ENCODE data around the gene EPHX1. TPM values are rescaled to one million over a fixed set of nuclear protein-coding genes. Genes with fewer than 3 reads are reported as not detected.

Gene EPHX1
- total and polyA plus RNA-seq, 2 donors (not counting 1 experiment from before 2014, with no cell fraction given) = 39.1 to 44.3 TPM

- no peaks in the 10 kb centered on the region for H3K9me3 ChIP-seq (ENCODE audit: control insufficient read depth, insufficient read depth, low read depth, low read length)
- no peak overlapping the region for H3K4me2 ChIP-seq (ENCODE audit: extremely low read depth, insufficient read depth, low read length)
- no peak overlapping the region for H3K4me3 ChIP-seq (replicated peaks in 1 of 4; ENCODE audit: control extremely low read depth in 1 of 4, insufficient read depth in 1 of 4, low read depth in 3 of 4, low read length in 4 of 4)
- peaks cover 4% of the 10 kb centered on the region for H3K36me3 ChIP-seq (ENCODE audit: control insufficient read depth, insufficient read depth, low read length)
- no peak overlapping the region for H3K27ac ChIP-seq (ENCODE audit: insufficient read depth, low read length)
- TF ChIP-seq, protein P1, sequence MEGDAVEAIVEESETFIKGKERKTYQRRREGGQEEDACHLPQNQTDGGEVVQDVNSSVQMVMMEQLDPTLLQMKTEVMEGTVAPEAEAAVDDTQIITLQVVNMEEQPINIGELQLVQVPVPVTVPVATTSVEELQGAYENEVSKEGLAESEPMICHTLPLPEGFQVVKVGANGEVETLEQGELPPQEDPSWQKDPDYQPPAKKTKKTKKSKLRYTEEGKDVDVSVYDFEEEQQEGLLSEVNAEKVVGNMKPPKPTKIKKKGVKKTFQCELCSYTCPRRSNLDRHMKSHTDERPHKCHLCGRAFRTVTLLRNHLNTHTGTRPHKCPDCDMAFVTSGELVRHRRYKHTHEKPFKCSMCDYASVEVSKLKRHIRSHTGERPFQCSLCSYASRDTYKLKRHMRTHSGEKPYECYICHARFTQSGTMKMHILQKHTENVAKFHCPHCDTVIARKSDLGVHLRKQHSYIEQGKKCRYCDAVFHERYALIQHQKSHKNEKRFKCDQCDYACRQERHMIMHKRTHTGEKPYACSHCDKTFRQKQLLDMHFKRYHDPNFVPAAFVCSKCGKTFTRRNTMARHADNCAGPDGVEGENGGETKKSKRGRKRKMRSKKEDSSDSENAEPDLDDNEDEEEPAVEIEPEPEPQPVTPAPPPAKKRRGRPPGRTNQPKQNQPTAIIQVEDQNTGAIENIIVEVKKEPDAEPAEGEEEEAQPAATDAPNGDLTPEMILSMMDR (conservative IDR thresholded peaks at IDR 0.05 in 1 of 2, IDR thresholded peaks at IDR 0.05 in 1 of 2; ENCODE audit: low read depth in 1 of 2, low read length in 2 of 2) = no peak
- TF ChIP-seq EZH2 (IDR thresholded peaks at IDR 0.05; ENCODE audit: low read length, missing control alignments) = no peak
- DNase-seq (ENCODE audit: low read depth in 2 of 2) = no peak
- no peaks in the 10 kb centered on the region for H4K20me1 ChIP-seq (ENCODE audit: control insufficient read depth, extremely low read depth, insufficient read depth, low read length)
- H3K9ac ChIP-seq (ENCODE audit: insufficient read depth, low read length) = no peak overlapping the region
- H3K79me2 ChIP-seq (ENCODE audit: control insufficient read depth, insufficient read depth, low read length) = no peaks in the 10 kb centered on the region
- no peaks in the 10 kb centered on the region for H3K27me3 ChIP-seq (ENCODE audit: control insufficient read depth, insufficient read depth, low read length)
- no peaks in the 10 kb centered on the region for H3K4me1 ChIP-seq (ENCODE audit: control insufficient read depth, extremely low read depth, insufficient read depth, low read length)
- H2AFZ ChIP-seq (ENCODE audit: low read length) = no peak overlapping the region
These were observed 30.3 kb downstream of the EPHX1 start for GRCh38 chr1:225840223-225840610.

- TF ChIP-seq EZH2 (IDR thresholded peaks at IDR 0.05; ENCODE audit: low read length, missing control alignments) = no peak
- TF ChIP-seq, protein P1 (conservative IDR thresholded peaks at IDR 0.05 in 1 of 2, IDR thresholded peaks at IDR 0.05 in 1 of 2; ENCODE audit: low read depth in 1 of 2, low read length in 2 of 2) = no peak
- Histone ChIP-seq H3K4me1 (ENCODE audit: control insufficient read depth, extremely low read depth, insufficient read depth, low read length) (no peaks in the 10 kb centered on the region), H3K9me3 (ENCODE audit: control insufficient read depth, insufficient read depth, low read depth, low read length) (no peaks in the 10 kb centered on the region), H3K79me2 (ENCODE audit: control insufficient read depth, insufficient read depth, low read length) (no peaks in the 10 kb centered on the region), H2AFZ (ENCODE audit: low read length) (no peak overlapping the region), H3K27me3 (ENCODE audit: control insufficient read depth, insufficient read depth, low read length) (no peaks in the 10 kb centered on the region), H3K4me3 (replicated peaks in 1 of 4; ENCODE audit: control extremely low read depth in 1 of 4, insufficient read depth in 1 of 4, low read depth in 3 of 4, low read length in 4 of 4) (no peak overlapping the region), H3K27ac (ENCODE audit: insufficient read depth, low read length) (no peak overlapping the region), H3K36me3 (ENCODE audit: control insufficient read depth, insufficient read depth, low read length) (peaks cover 4% of the 10 kb centered on the region), H3K9ac (ENCODE audit: insufficient read depth, low read length) (no peak overlapping the region), H4K20me1 (ENCODE audit: control insufficient read depth, extremely low read depth, insufficient read depth, low read length) (no peaks in the 10 kb centered on the region), H3K4me2 (ENCODE audit: extremely low read depth, insufficient read depth, low read length) (no peak overlapping the region)
- no peak for DNase-seq (ENCODE audit: low read depth in 2 of 2)
These were observed 30.8 kb downstream of the EPHX1 start for GRCh38 chr1:225840713-225841112.

DNA sequence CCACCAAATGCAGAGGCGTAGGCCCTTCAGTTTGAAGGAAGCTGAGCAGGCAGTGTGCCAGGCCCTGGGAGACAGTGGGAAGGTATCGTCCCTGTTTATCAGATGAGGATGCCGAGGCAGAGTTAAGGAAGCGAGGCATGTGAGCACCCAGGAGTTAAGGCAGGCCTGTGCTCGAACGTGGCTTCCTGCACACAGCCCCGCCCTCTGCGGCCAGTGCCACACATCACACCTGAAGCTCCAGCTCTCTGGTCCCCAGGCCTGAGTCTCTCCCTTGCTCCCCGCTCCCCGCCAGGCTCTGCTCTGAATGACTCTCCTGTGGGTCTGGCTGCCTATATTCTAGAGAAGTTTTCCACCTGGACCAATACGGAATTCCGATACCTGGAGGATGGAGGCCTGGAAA lies 32.1 kb downstream of the EPHX1 start:
- Histone ChIP-seq H3K79me2 (ENCODE audit: control insufficient read depth, insufficient read depth, low read length) (no peaks in the 10 kb centered on the region), H3K36me3 (ENCODE audit: control insufficient read depth, insufficient read depth, low read length) (peaks cover 16% of the 10 kb centered on the region), H3K27ac (ENCODE audit: insufficient read depth, low read length) (no peak overlapping the region), H2AFZ (ENCODE audit: low read length) (no peak overlapping the region), H4K20me1 (ENCODE audit: control insufficient read depth, extremely low read depth, insufficient read depth, low read length) (no peaks in the 10 kb centered on the region), H3K27me3 (ENCODE audit: control insufficient read depth, insufficient read depth, low read length) (no peaks in the 10 kb centered on the region), H3K4me3 (replicated peaks in 1 of 4; ENCODE audit: control extremely low read depth in 1 of 4, insufficient read depth in 1 of 4, low read depth in 3 of 4, low read length in 4 of 4) (no peak overlapping the region), H3K9me3 (ENCODE audit: control insufficient read depth, insufficient read depth, low read depth, low read length) (no peaks in the 10 kb centered on the region), H3K4me1 (ENCODE audit: control insufficient read depth, extremely low read depth, insufficient read depth, low read length) (no peaks in the 10 kb centered on the region), H3K4me2 (ENCODE audit: extremely low read depth, insufficient read depth, low read length) (no peak overlapping the region), H3K9ac (ENCODE audit: insufficient read depth, low read length) (no peak overlapping the region)
- no peak for DNase-seq (ENCODE audit: low read depth in 2 of 2)
- TF ChIP-seq, protein P1 (conservative IDR thresholded peaks at IDR 0.05 in 1 of 2, IDR thresholded peaks at IDR 0.05 in 1 of 2; ENCODE audit: low read depth in 1 of 2, low read length in 2 of 2) = no peak
- TF ChIP-seq EZH2 (IDR thresholded peaks at IDR 0.05; ENCODE audit: low read length, missing control alignments) = no peak

Measured in fibroblast of lung (primary cell).